H1 (cell line): ENCODE measurements around the gene WDR81. TPM values are rescaled to one million over a fixed set of nuclear protein-coding genes. Genes with fewer than 3 reads are reported as not detected.

Experiments used
- CTCF ChIA-PET: fragments of 300-600 bp; sonication (Branson Sonifier 250); formaldehyde crosslinking; loops from one replicate; lab custom pipeline; 2021; ENCODE audit not compliant: partially characterized antibody; lab: Charles Lee
- POLR2A ChIA-PET: fragments of 300-600 bp; sonication (Branson Sonifier 250); formaldehyde crosslinking; loops from one replicate; lab custom pipeline; 2021; ENCODE audit warnings: inconsistent platforms; ENCODE audit not compliant: partially characterized antibody; lab: Charles Lee
- DNase-seq, 2 experiments: peaks; one replicate each; pipeline versions ENCODE4 v3.0.0 to v3.0.0-alpha.2; 2010 to 2022; ENCODE audit warnings: low spot score in 2 of 2, low read depth in 1 of 2, mixed read lengths in 1 of 2
- FAIRE-seq: peaks from 2 replicates; lab custom pipeline; 2011; peaks lifted over from hg19 to GRCh38; lab: Jason Lieb, UNC
- H2AFZ ChIP-seq: 2 replicates; pipeline ENCODE4 v1.8.1; 2012; ENCODE audit warnings: low read length, inconsistent platforms
- H2AK5ac ChIP-seq: 2 replicates; pipeline ENCODE4 v1.6.1; 2013; ENCODE audit warnings: low read depth, low read length
- H2BK120ac ChIP-seq: replicated peaks from 2 replicates; pipeline ENCODE3; 2013; ENCODE audit warnings: low read depth, low read length, inconsistent platforms
- H2BK12ac ChIP-seq: 2 replicates; pipeline ENCODE4 v1.6.1; 2013; ENCODE audit warnings: low read depth, low read length
- H2BK15ac ChIP-seq: 2 replicates; pipeline ENCODE4 v1.6.1; 2013; ENCODE audit warnings: low read length
- H2BK20ac ChIP-seq: 2 replicates; pipeline ENCODE4 v1.6.1; 2013; ENCODE audit warnings: low read length
- H2BK5ac ChIP-seq: 2 replicates; pipeline ENCODE4 v1.6.1; 2013; ENCODE audit warnings: low read depth, low read length
- H3K14ac ChIP-seq: 2 replicates; pipeline ENCODE4 v1.6.1; 2013; ENCODE audit warnings: inconsistent platforms; ENCODE audit not compliant: insufficient read length
- H3K18ac ChIP-seq: 2 replicates; pipeline ENCODE4 v1.6.1; 2013; ENCODE audit warnings: low read length; ENCODE audit errors: extremely low read depth
- H3K23ac ChIP-seq: 2 replicates; pipeline ENCODE4 v1.6.1; 2013; ENCODE audit warnings: inconsistent platforms; ENCODE audit not compliant: insufficient read length
- H3K23me2 ChIP-seq: 2 replicates; pipeline ENCODE4 v1.6.1; 2013; ENCODE audit warnings: low read depth, low read length
- H3K27ac ChIP-seq: 2 replicates; pipeline ENCODE4 v1.6.1; 2011; ENCODE audit warnings: low read depth, low read length, inconsistent platforms
- H3K27me3 ChIP-seq, 4 experiments: replicated peaks in 1 of 4; 1 replicate in 1 of 4; 2 replicates in 3 of 4; pipeline versions ENCODE4 v1.6.1 to v1.8.1; 2011 to 2013; ENCODE audit warnings: low read length in 3 of 4, mild to moderate bottlenecking in 3 of 4, inconsistent platforms in 2 of 4, mixed read lengths in 2 of 4, moderate library complexity in 1 of 4; ENCODE audit not compliant: control insufficient read depth in 3 of 4, insufficient read depth in 3 of 4; ENCODE audit errors: extremely low read depth in 1 of 4
- H3K36me3 ChIP-seq, 4 experiments: 2 replicates each; pipeline versions ENCODE4 v1.6.1 to v1.8.1; 2011 to 2013; ENCODE audit warnings: mild to moderate bottlenecking in 4 of 4, low read length in 3 of 4, moderate library complexity in 2 of 4, control low read depth in 1 of 4, inconsistent platforms in 1 of 4; ENCODE audit not compliant: insufficient read depth in 4 of 4, control insufficient read depth in 2 of 4
- H3K4ac ChIP-seq: replicated peaks from 2 replicates; pipeline ENCODE3; 2013; ENCODE audit warnings: low read length, low read depth, mixed read lengths, inconsistent platforms; ENCODE audit not compliant: insufficient read length
- H3K4me1 ChIP-seq, 4 experiments: replicated peaks in 1 of 4; 1 replicate in 1 of 4; 2 replicates in 3 of 4; pipeline versions ENCODE4 v1.6.1 to v1.8.1; 2011 to 2013; ENCODE audit warnings: low read length in 3 of 4, inconsistent platforms in 2 of 4, mixed read lengths in 1 of 4; ENCODE audit not compliant: insufficient read depth in 4 of 4, control insufficient read depth in 3 of 4
- H3K4me2 ChIP-seq, 2 experiments: 2 replicates each; pipeline versions ENCODE4 v1.6.1 to v1.8.1; 2011 to 2013; ENCODE audit warnings: low read depth in 2 of 2, low read length in 2 of 2, control low read depth in 1 of 2, inconsistent platforms in 1 of 2, mild to moderate bottlenecking in 1 of 2; ENCODE audit not compliant: insufficient read depth in 1 of 2
- H3K4me3 ChIP-seq, 4 experiments: fragments of 200-600, 300-600 bp in 1 of 4; sonication (generic), shearing (Covaris generic), sonication (Bioruptor Twin) in 1 of 4; 2 replicates each; pipeline versions ENCODE4 v1.5.1 to v1.8.1; 2011 to 2016; ENCODE audit warnings: low read length in 4 of 4, low read depth in 3 of 4, control low read depth in 2 of 4, inconsistent platforms in 2 of 4, mild to moderate bottlenecking in 2 of 4, mixed read lengths in 1 of 4, moderate library complexity in 1 of 4; ENCODE audit not compliant: insufficient read depth in 2 of 4; ENCODE audit errors: extremely low read depth in 1 of 4
- H3K56ac ChIP-seq: replicated peaks from 2 replicates; pipeline ENCODE3; 2013; ENCODE audit warnings: low read depth, mild to moderate bottlenecking, mixed read lengths, low read length, inconsistent platforms; ENCODE audit not compliant: insufficient read length
- H3K79me1 ChIP-seq: 2 replicates; pipeline ENCODE4 v1.6.1; 2013; ENCODE audit warnings: low read depth, low read length, control low read depth
- H3K79me2 ChIP-seq, 2 experiments: 2 replicates each; pipeline versions ENCODE4 v1.6.1 to v1.8.1; 2012 to 2013; ENCODE audit warnings: low read length in 2 of 2, mild to moderate bottlenecking in 2 of 2, inconsistent platforms in 1 of 2; ENCODE audit not compliant: insufficient read depth in 2 of 2, control insufficient read depth in 1 of 2
- H3K9ac ChIP-seq, 4 experiments: replicated peaks in 1 of 4; 1 replicate in 1 of 4; 2 replicates in 3 of 4; pipeline versions ENCODE4 v1.6.1 to v1.8.1; 2011 to 2013; ENCODE audit warnings: low read depth in 3 of 4, low read length in 3 of 4, control low read depth in 2 of 4, mild to moderate bottlenecking in 2 of 4, moderate library complexity in 2 of 4, inconsistent platforms in 1 of 4; ENCODE audit errors: extremely low read depth in 1 of 4
- H3K9me3 ChIP-seq, 2 experiments: 2 replicates each; pipeline versions ENCODE4 v1.6.1 to v1.8.1; 2012 to 2013; ENCODE audit warnings: mild to moderate bottlenecking in 2 of 2, moderate library complexity in 2 of 2, control low read depth in 1 of 2, inconsistent platforms in 1 of 2, low read depth in 1 of 2, low read length in 1 of 2, mixed read lengths in 1 of 2; ENCODE audit not compliant: insufficient read depth in 2 of 2
- H4K20me1 ChIP-seq, 2 experiments: replicated peaks in 1 of 2; 2 replicates each; pipeline versions ENCODE3 to v1.8.1; 2011 to 2013; ENCODE audit warnings: inconsistent platforms in 2 of 2, low read length in 2 of 2, mild to moderate bottlenecking in 1 of 2; ENCODE audit not compliant: insufficient read depth in 2 of 2, control insufficient read depth in 1 of 2
- H4K5ac ChIP-seq: 2 replicates; pipeline ENCODE4 v1.6.1; 2013; ENCODE audit warnings: low read length, low read depth, mixed read lengths, inconsistent platforms; ENCODE audit not compliant: insufficient read length
- H4K8ac ChIP-seq: 2 replicates; pipeline ENCODE4 v1.8.0; 2013; ENCODE audit warnings: mild to moderate bottlenecking, moderate library complexity, low read length, inconsistent platforms; ENCODE audit not compliant: insufficient read depth; ENCODE audit errors: extremely low read depth
- H4K91ac ChIP-seq: replicated peaks from 2 replicates; pipeline ENCODE3; 2013; ENCODE audit warnings: low read length, mixed read lengths, inconsistent platforms; ENCODE audit not compliant: insufficient read length
- FOSL1 ChIP-seq: IDR thresholded peaks from 2 replicates; pipeline ENCODE4 v1.6.1; 2011; ENCODE audit warnings: mild to moderate bottlenecking, low read depth, low read length, moderate library complexity; ENCODE audit not compliant: insufficient read depth
- HDAC6 ChIP-seq: IDR thresholded peaks from one replicate; pipeline ENCODE4 v1.7.1; 2012; ENCODE audit warnings: low read depth, mild to moderate bottlenecking, inconsistent platforms, low read length, moderate library complexity
- POU5F1 ChIP-seq: IDR thresholded peaks from 2 replicates; pipeline ENCODE4 v1.6.1; 2011; ENCODE audit warnings: low read depth, mild to moderate bottlenecking, low read length, moderate library complexity
- RNF2 ChIP-seq: fragments of 200-900, 300-1000 bp; sonication (generic); IDR thresholded peaks from 2 replicates; pipeline ENCODE4 v1.7.1; 2016; ENCODE audit warnings: borderline replicate concordance, low read depth, mild to moderate bottlenecking, antibody characterized with exemption, low read length; ENCODE audit not compliant: poor library complexity, severe bottlenecking; ENCODE audit errors: missing control alignments
- RXRA ChIP-seq: IDR thresholded peaks from 2 replicates; pipeline ENCODE4 v1.6.1; 2011; ENCODE audit warnings: low read depth, mild to moderate bottlenecking, low read length, moderate library complexity; ENCODE audit not compliant: insufficient read depth
- SIRT6 ChIP-seq: IDR thresholded peaks from one replicate; pipeline ENCODE4 v1.7.1; 2012; ENCODE audit warnings: low read length, inconsistent platforms
- ZNF274 ChIP-seq: IDR thresholded peaks from 2 replicates; pipeline ENCODE4 v1.7.0; 2012; ENCODE audit warnings: low read length, borderline replicate concordance; ENCODE audit errors: extremely low read depth
- WGBS, 2 experiments: shearing (Covaris generic) in 1 of 2; methylation state at CpG; one replicate each; pipeline versions ENCODE4 v1.1.6 to v1.1.7; 2013 to 2015; ENCODE audit warnings: low lambda C conversion rate in 2 of 2, mixed read lengths in 2 of 2, inconsistent platforms in 1 of 2, low coverage in 1 of 2, missing lambda C conversion rate in 1 of 2; ENCODE audit not compliant: insufficient replicate concordance in 2 of 2, insufficient coverage in 1 of 2, insufficient read length in 1 of 2; ENCODE audit errors: extremely low coverage in 1 of 2, missing lambda C conversion rate in 1 of 2; 5-methylcytosine and 5-hydroxymethylcytosine counted together
- polyA plus RNA-seq, 7 experiments: library from polyadenylated mRNA; depleted of rRNA in 3 of 7; stranded (reverse) in 5 of 7; unstranded in 2 of 7; fragments of >200 nt in 5 of 7; fragments of 200-250 nt in 2 of 7; gene quantifications; 1 replicate in 5 of 7; 2 replicates in 1 of 7; 4 replicates in 1 of 7; pipeline versions ENCODE4 v1.2.1 to v1.2.3, GENCODE V29; 2011 to 2013; ENCODE audit warnings: missing spikeins in 2 of 7, mixed read lengths in 2 of 7
- total RNA-seq: library from RNA; stranded (reverse); fragmentation: NEBNext Ultra II Directional; extraction: Animal tissue kit (Norgen Biotek cat#: 25700); gene quantifications from 2 replicates; pipeline ENCODE4 v1.2.1, GENCODE V29; 2021
- TF ChIP-seq, protein P1 (sequence below): IDR thresholded peaks from 2 replicates; pipeline ENCODE4 v1.6.1; 2011; ENCODE audit warnings: low read length, improper control_type of control experiment

Gene WDR81
- total and polyA plus RNA-seq, 2 of the 8 experiments (the other 6 are each of a cell fraction or from before 2014, with no cell fraction given), result 9.1 to 12.3 TPM

DNA sequence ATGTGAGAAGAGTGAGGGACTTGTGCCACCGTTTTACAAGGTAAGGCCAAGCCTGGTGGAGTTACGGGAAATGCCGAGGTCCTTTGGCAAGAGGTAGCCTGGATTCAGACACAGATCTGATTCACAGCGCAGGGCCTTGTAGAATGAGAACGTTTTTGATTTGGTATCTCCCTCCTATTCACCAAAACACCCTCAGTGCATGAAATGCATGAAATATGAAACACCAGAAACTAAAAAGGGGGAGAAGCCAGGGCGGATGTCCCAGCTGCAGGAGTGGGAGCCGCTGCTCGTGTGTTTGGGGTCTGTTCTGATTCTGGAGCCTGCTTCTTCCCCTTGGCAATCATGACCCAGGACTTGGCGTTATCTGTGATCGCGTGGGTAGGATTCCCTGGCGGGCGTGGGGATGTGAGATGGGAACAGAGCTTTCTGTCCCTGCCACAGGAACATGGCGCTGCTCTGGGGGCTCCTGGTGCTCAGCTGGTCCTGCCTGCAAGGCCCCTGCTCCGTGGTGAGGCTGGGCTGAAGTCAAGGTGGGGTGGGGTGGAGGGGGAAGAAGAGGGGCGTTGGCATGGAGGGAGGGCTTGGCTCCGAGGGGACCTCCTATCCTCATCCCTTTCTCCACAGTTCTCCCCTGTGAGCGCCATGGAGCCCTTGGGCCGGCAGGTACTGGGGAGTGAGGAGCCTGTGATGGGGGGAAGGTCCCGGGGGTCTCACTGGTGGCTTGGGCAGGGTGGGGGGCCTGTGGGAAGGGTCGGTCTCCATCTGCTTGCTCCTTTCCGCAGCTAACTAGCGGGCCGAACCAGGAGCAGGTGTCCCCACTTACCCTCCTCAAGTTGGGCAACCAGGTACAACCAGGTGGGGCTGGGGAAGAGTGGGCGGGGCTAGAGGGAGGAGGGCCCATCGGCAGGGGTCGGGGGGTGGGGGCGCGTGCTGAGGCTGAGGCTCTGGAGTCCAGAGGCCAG lies 20.3 kb downstream of the WDR81 start:
- H3K4me1 ChIP-seq, result peaks cover 0 to 8% (median 3%) of the 10 kb centered on the region in 4 experiments; a peak in 4 of 7 replicates
- H3K27me3 ChIP-seq, result no peaks in the 10 kb centered on the region; a peak in 1 of 7 replicates
- no peaks in the 10 kb centered on the region for H3K36me3 ChIP-seq
- no peak overlapping the region; the same call in 1 of the 2 replicates for H3K18ac ChIP-seq
- no peak overlapping the region for H3K9ac ChIP-seq
- no peak overlapping the region for H3K4me2 ChIP-seq
- H3K9me3 ChIP-seq, result no peaks in the 10 kb centered on the region; a peak in 1 of 4 replicates
- H4K91ac ChIP-seq, result no peak overlapping the region
- H3K56ac ChIP-seq, result no peak overlapping the region
- H4K20me1 ChIP-seq, result no peaks in the 10 kb centered on the region
- no peak overlapping the region for H2AK5ac ChIP-seq
- no peak overlapping the region for H3K14ac ChIP-seq
- H4K5ac ChIP-seq, result no peak overlapping the region
- no peak overlapping the region for H3K4me3 ChIP-seq
- H2AFZ ChIP-seq, result no peak overlapping the region
- H2BK12ac ChIP-seq, result 0 out of 2 replicates have a peak overlapping the region, but pooled peaks have one; percentile 39
- POLR2A ChIA-PET, result interaction anchor here (0.6 to 1.6 kb wide), 5 partner anchors 11 to 61 kb away, joined by 3 to 4 read pairs (median 3); no protein-coding TSS in a partner anchor
- H2BK20ac ChIP-seq, result no peak overlapping the region
- H3K79me1 ChIP-seq, result no peaks in the 10 kb centered on the region
- no peak overlapping the region for H3K27ac ChIP-seq
- no peak overlapping the region; the same call in 1 of the 2 replicates for H4K8ac ChIP-seq
- no peak for TF ChIP-seq POU5F1
- TF ChIP-seq HDAC6, result no peak
- no peak for TF ChIP-seq SIRT6
- TF ChIP-seq, protein P1, sequence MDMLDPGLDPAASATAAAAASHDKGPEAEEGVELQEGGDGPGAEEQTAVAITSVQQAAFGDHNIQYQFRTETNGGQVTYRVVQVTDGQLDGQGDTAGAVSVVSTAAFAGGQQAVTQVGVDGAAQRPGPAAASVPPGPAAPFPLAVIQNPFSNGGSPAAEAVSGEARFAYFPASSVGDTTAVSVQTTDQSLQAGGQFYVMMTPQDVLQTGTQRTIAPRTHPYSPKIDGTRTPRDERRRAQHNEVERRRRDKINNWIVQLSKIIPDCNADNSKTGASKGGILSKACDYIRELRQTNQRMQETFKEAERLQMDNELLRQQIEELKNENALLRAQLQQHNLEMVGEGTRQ, result no peak
- TF ChIP-seq RXRA, result no peak
- no peak for TF ChIP-seq ZNF274
- TF ChIP-seq RNF2, result no peak
- no peak for TF ChIP-seq FOSL1
- TF ChIP-seq, all 59 proteins: peak for 0
- H3K23ac ChIP-seq, result no peak overlapping the region
- no peak overlapping the region for H2BK15ac ChIP-seq
- FAIRE-seq (no peak), DNase-seq (no peak)
- WGBS, 2 experiments, result 88% methylated on average over 20 of the region's 29 CpGs; no CpG with 5 or more reads in 1 of the 2 experiments
- H3K23me2 ChIP-seq, result no peaks in the 10 kb centered on the region
- H2BK120ac ChIP-seq, result no peak overlapping the region
- H3K4ac ChIP-seq, result no peak overlapping the region
- H2BK5ac ChIP-seq, result no peak overlapping the region
- H3K79me2 ChIP-seq, result no peaks in the 10 kb centered on the region
- CTCF ChIA-PET, result interaction anchor here (0.8 to 1.8 kb wide), 3 partner anchors 18 to 39 kb away, joined by 3 to 4 read pairs (median 3); no protein-coding TSS in a partner anchor
